PFSK-1 (cell line): ENCODE data around the gene CDHR5. TPM values are rescaled to one million over a fixed set of nuclear protein-coding genes. Genes with fewer than 3 reads are reported as not detected.

Experiments
- FOXP2 ChIP-seq: optimal IDR thresholded peaks from 2 replicates; pipeline ENCODE3; 2011; ENCODE audit warnings: borderline replicate concordance, control low read depth, inconsistent platforms; ENCODE audit not compliant: insufficient read depth; ENCODE audit errors: extremely low read length, extremely low read depth
- POLR2AphosphoS5 ChIP-seq: IDR thresholded peaks from 2 replicates; pipeline ENCODE4 v1.6.1; 2012; ENCODE audit warnings: low read depth, mild to moderate bottlenecking, control low read depth, low read length, moderate library complexity
- REST ChIP-seq, 2 experiments: IDR thresholded peaks; 2 replicates each; pipeline versions ENCODE4 v1.6.1 to v1.8.0; 2011 to 2012; ENCODE audit warnings: low read depth in 2 of 2, low read length in 2 of 2, control low read depth in 1 of 2, inconsistent platforms in 1 of 2, mild to moderate bottlenecking in 1 of 2, moderate library complexity in 1 of 2; ENCODE audit not compliant: insufficient read depth in 1 of 2
- SIN3A ChIP-seq: IDR thresholded peaks from 2 replicates; pipeline ENCODE4 v1.6.1; 2012; ENCODE audit warnings: mild to moderate bottlenecking, low read length, moderate library complexity, borderline replicate concordance; ENCODE audit not compliant: insufficient read depth
- TAF1 ChIP-seq: IDR thresholded peaks from 2 replicates; pipeline ENCODE4 v1.6.1; 2012; ENCODE audit warnings: low read length, control low read depth, borderline replicate concordance; ENCODE audit not compliant: insufficient read depth
- polyA plus RNA-seq: library from polyadenylated mRNA; unstranded; fragments of >200 nt; gene quantifications from one replicate; pipeline ENCODE4 v1.2.1, GENCODE V29; 2012; ENCODE audit warnings: low read depth, missing spikeins; ENCODE audit not compliant: insufficient read length

Gene CDHR5
- 0.19 TPM for polyA plus RNA-seq

- no peak for TF ChIP-seq FOXP2
- no peak for TF ChIP-seq REST (IDR thresholded peaks at IDR 0.05; ENCODE audit: insufficient read depth in 1 of 2, low read depth in 2 of 2, low read length in 2 of 2)
- TF ChIP-seq SIN3A = no peak
Observed at GRCh38 chr11:624705-625635, at the start of gene CDHR5. TSS of gene CDHR5 (minus strand) at chr11:624955. CDS start at chr11:624902, 53 bp downstream.

GRCh38 chr11:674406-674805, 49.7 kb upstream of the CDHR5 start:
- TF ChIP-seq REST (IDR thresholded peaks at IDR 0.05; ENCODE audit: insufficient read depth in 1 of 2, low read depth in 2 of 2, low read length in 2 of 2) (no peak), POLR2AphosphoS5 (no peak), SIN3A (no peak), TAF1 (no peak), FOXP2 (no peak)

GRCh38 chr11:673866-674265, 49.1 kb upstream of the CDHR5 start:
- TF ChIP-seq FOXP2 = no peak
- TF ChIP-seq SIN3A = no peak
- no peak for TF ChIP-seq POLR2AphosphoS5
- no peak for TF ChIP-seq TAF1
- TF ChIP-seq REST (IDR thresholded peaks at IDR 0.05; ENCODE audit: insufficient read depth in 1 of 2, low read depth in 2 of 2, low read length in 2 of 2) = no peak

- TF ChIP-seq TAF1 (no peak), FOXP2 (no peak), SIN3A (no peak), REST (IDR thresholded peaks at IDR 0.05; ENCODE audit: insufficient read depth in 1 of 2, low read depth in 2 of 2, low read length in 2 of 2) (no peak), POLR2AphosphoS5 (no peak)
Observed at GRCh38 chr11:665704-666281, 41.0 kb upstream of the CDHR5 start.
